GM12872 (cell line): ENCODE measurements around the gene RRAS2.

Source experiments
- TF ChIP-seq, protein P1 (sequence below): IDR thresholded peaks from 3 replicates; pipeline ENCODE4 v1.5.1; 2011; ENCODE audit warnings: low read depth, mild to moderate bottlenecking, low read length, moderate library complexity; ENCODE audit not compliant: insufficient read depth

The RRAS2 gene

DNA sequence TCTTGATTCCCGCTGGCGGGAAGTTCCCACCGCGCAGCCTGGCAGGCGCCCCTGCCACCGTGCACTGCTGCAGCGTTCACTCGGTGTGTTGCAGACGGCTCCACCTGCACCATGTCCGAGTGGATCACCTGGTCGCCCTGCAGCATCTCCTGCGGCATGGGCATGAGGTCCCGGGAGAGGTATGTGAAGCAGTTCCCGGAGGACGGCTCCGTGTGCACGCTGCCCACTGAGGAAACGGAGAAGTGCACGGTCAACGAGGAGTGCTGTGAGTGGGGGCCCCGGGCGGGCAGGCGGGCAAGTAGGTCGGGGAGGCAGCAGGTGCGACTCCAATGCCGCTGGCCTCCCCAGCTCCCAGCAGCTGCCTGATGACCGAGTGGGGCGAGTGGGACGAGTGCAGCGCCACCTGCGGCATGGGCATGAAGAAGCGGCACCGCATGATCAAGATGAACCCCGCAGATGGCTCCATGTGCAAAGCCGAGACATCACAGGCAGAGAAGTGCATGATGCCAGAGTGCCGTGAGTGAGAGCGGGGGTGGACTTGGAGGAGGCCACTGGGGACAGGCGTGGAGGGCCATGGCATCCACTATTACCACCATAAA lies 99.7 kb downstream of the RRAS2 start:
- TF ChIP-seq, protein P1, sequence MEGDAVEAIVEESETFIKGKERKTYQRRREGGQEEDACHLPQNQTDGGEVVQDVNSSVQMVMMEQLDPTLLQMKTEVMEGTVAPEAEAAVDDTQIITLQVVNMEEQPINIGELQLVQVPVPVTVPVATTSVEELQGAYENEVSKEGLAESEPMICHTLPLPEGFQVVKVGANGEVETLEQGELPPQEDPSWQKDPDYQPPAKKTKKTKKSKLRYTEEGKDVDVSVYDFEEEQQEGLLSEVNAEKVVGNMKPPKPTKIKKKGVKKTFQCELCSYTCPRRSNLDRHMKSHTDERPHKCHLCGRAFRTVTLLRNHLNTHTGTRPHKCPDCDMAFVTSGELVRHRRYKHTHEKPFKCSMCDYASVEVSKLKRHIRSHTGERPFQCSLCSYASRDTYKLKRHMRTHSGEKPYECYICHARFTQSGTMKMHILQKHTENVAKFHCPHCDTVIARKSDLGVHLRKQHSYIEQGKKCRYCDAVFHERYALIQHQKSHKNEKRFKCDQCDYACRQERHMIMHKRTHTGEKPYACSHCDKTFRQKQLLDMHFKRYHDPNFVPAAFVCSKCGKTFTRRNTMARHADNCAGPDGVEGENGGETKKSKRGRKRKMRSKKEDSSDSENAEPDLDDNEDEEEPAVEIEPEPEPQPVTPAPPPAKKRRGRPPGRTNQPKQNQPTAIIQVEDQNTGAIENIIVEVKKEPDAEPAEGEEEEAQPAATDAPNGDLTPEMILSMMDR: no peak

DNA sequence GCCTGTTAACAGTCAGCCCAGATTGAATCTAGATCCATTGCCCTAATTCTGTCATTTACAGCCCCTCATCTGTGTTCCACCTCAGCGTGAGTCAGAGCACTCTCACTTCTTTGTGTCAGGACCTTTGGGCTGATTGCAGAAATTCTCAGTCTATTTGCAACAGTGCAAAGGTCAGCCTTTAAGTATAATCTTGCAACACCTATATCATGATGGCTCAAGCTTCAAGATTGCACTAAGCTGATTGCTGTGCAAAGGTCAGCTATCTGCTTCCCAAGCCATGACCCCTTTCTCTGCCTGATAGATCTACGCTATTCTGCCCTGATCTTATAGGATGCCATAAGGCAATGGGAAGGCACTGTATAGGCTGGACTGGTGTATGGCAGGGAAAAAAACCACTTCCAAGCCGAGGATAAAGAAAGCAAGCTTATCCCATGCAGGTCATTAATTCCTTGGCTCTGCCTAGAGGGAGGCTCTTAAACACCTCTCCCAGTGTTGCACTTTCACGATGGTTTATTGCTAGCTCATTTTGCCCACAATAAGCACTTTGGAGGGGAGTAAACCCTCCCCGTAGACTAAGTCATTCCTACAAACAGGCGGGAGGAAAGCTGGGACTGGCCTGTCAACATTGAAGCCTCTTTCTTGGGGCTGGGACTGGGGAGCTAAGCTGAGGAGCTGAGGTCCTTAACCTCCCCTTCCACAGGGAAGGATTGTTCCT lies 100.6 kb downstream of the RRAS2 start:
- TF ChIP-seq, protein P1: no peak

DNA sequence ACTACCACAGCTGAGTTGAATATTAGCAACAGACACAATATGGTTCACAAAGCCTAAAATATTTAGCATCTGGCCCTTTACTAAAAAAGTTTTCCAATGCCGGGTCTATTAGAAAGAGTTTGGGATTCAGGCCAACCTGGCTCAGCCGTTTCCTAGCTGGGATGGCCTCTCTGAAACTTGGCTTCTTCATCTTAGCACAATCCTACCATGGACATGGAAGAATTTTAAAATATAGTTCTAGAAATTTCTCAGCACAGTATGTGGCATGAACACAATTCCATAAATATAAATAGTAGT lies 103.8 kb downstream of the RRAS2 start:
- TF ChIP-seq, protein P1: no peak

GRCh38 chr11:14254533-14255237 lies 104.3 kb downstream of the RRAS2 start:
- TF ChIP-seq, protein P1: no peak

DNA sequence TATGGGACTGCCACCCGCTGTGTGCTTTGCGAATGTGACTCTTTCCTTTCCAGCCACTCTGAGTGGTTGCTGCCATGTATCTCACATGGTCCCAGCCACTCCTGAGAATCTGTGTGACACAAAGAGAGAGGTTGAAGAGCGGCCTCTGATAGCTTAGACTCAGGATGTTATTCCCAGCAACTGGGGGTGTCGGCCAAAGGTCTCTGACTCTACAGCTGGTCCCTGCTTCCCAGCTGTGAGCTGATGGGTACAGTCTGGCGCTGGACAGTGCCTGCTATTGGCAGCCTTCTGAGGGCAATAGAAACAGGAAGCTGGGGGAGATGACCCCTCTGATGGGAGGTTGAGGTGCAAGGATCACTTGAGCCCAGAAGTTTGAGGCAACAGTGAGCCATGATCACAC lies 105.1 kb downstream of the RRAS2 start:
- TF ChIP-seq, protein P1: no peak

DNA sequence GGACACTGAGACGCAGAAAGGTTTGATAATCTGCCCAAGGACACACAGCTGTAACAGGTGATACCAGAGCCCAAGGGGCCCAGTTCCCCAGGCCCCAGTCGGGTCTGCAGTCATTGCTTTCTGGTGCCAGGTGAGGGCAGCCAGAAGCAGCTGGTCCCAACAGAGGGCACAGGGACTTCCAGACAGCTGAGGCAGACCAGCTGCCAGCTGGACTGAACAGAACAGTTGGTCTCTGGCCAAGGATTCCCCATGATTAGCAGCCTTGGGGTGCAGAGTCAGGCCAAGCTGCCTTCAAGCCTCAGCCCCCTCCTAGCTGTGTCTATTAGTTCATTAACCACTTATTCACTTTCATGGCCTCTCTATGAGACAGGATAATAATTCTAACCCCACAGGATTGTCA lies 105.6 kb downstream of the RRAS2 start:
- TF ChIP-seq, protein P1: peak; percentile 33; the same call in 2 of the 3 replicates

GRCh38 chr11:14251754-14252153 lies 107.2 kb downstream of the RRAS2 start:
- TF ChIP-seq, protein P1: no peak
